DND-41 (cell line): ENCODE data around the gene KCNJ1.

ENCODE experiments used
- EZH2 ChIP-seq: IDR thresholded peaks from 3 replicates; pipeline ENCODE4 v1.6.1; 2012; ENCODE audit warnings: borderline replicate concordance, low read depth, mild to moderate bottlenecking, moderate library complexity, low read length, inconsistent platforms; ENCODE audit not compliant: severe bottlenecking
- TF ChIP-seq, protein P1 (sequence below): IDR thresholded peaks from 2 replicates; pipeline ENCODE4 v1.5.1; 2012; ENCODE audit warnings: borderline replicate concordance, low read length, moderate library complexity, mild to moderate bottlenecking; ENCODE audit not compliant: poor library complexity, severe bottlenecking; ENCODE audit errors: extremely low read depth

DNA sequence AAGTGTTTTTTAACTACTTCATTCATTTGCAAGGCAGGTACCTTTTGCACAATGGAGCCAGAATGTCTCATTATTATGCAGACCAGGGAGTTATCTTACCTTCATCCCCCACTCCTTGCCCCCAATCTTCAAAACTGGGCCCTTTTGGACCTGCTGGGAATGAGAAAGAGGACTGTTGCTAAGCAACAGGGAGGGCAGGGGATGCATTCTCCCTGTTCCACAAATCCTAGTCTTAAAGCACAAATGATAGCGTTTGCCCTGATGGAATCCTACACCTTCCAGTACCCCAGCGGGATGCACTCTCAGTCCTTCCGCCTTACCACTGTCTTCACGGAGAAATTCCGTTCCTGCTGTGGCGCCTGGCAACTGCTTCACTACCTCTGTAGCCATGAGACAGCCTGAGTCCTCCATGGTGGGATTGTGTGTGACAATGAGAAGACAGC is 4.1 kb upstream of the KCNJ1 start:
- TF ChIP-seq, protein P1, sequence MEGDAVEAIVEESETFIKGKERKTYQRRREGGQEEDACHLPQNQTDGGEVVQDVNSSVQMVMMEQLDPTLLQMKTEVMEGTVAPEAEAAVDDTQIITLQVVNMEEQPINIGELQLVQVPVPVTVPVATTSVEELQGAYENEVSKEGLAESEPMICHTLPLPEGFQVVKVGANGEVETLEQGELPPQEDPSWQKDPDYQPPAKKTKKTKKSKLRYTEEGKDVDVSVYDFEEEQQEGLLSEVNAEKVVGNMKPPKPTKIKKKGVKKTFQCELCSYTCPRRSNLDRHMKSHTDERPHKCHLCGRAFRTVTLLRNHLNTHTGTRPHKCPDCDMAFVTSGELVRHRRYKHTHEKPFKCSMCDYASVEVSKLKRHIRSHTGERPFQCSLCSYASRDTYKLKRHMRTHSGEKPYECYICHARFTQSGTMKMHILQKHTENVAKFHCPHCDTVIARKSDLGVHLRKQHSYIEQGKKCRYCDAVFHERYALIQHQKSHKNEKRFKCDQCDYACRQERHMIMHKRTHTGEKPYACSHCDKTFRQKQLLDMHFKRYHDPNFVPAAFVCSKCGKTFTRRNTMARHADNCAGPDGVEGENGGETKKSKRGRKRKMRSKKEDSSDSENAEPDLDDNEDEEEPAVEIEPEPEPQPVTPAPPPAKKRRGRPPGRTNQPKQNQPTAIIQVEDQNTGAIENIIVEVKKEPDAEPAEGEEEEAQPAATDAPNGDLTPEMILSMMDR = no peak
- TF ChIP-seq EZH2 = no peak
